HG03066 (cell line): Measurements from ENCODE around the gene USP9Y.
"Not testable (repeated sequence)": the region's sequence is repeated elsewhere in the genome, so short reads cannot be mapped to it uniquely, and the experiment has no call there.

Experiments
- ATAC-seq: cut with Tn5 transposase; IDR thresholded peaks from one replicate; pipeline ENCODE4 v1.9.1; 2021; ENCODE audit warnings: low read depth; ENCODE audit not compliant: unreplicated experiment

USP9Y gene, protein sequence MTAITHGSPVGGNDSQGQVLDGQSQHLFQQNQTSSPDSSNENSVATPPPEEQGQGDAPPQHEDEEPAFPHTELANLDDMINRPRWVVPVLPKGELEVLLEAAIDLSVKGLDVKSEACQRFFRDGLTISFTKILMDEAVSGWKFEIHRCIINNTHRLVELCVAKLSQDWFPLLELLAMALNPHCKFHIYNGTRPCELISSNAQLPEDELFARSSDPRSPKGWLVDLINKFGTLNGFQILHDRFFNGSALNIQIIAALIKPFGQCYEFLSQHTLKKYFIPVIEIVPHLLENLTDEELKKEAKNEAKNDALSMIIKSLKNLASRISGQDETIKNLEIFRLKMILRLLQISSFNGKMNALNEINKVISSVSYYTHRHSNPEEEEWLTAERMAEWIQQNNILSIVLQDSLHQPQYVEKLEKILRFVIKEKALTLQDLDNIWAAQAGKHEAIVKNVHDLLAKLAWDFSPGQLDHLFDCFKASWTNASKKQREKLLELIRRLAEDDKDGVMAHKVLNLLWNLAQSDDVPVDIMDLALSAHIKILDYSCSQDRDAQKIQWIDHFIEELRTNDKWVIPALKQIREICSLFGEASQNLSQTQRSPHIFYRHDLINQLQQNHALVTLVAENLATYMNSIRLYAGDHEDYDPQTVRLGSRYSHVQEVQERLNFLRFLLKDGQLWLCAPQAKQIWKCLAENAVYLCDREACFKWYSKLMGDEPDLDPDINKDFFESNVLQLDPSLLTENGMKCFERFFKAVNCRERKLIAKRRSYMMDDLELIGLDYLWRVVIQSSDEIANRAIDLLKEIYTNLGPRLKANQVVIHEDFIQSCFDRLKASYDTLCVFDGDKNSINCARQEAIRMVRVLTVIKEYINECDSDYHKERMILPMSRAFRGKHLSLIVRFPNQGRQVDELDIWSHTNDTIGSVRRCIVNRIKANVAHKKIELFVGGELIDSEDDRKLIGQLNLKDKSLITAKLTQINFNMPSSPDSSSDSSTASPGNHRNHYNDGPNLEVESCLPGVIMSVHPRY (N-terminal part only)

DNA sequence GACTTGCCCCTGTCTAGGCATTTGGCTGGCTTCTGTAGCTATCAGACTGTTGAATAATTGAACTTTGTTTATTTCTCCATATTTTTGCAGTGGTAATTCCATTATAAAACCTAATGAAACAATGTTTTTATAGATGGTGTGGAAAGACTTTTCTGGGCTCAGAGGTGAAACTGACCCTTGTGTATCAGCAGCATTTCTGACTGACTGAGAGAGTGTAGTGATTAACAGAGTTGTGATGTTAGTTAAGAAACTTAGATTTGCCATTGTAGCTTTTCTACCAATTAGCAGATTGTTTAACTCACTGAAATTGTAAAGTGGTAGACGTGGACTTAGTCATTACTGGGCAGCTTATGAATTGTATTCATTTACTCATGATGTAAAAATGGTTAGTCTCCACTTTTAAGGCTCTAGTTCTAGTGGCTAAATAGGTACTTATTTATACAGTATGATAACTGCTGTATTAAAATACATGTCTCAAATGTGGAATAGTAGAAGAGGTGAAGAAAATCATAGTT lies at the start of gene USP9Y:
Gene USP9Y, plus strand, starts transcription at position 51 of the 515 bp plus-strand sequence. CDS start 8,217 bp downstream, outside the sequence.
- ATAC-seq: no peak

DNA sequence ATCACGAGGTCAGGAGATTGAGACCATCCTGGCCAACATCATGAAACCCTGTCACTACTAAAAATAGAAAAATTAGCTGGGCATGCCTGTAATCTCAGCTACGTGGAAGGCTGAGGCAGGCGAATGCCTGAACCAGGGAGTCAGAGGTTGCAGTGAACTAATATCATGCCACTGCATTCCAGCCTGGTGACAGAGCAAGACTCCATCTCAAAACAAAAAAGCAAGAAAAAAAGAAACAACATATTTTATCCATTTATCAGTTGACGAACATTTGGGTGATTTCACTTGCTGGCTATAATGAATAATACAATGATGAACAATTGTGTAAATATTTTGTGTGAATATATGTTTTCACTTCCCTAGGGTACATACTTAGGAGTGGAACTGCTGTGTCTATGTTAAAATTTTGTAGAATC lies 49.4 kb upstream of the USP9Y start:
- no peak for ATAC-seq

DNA sequence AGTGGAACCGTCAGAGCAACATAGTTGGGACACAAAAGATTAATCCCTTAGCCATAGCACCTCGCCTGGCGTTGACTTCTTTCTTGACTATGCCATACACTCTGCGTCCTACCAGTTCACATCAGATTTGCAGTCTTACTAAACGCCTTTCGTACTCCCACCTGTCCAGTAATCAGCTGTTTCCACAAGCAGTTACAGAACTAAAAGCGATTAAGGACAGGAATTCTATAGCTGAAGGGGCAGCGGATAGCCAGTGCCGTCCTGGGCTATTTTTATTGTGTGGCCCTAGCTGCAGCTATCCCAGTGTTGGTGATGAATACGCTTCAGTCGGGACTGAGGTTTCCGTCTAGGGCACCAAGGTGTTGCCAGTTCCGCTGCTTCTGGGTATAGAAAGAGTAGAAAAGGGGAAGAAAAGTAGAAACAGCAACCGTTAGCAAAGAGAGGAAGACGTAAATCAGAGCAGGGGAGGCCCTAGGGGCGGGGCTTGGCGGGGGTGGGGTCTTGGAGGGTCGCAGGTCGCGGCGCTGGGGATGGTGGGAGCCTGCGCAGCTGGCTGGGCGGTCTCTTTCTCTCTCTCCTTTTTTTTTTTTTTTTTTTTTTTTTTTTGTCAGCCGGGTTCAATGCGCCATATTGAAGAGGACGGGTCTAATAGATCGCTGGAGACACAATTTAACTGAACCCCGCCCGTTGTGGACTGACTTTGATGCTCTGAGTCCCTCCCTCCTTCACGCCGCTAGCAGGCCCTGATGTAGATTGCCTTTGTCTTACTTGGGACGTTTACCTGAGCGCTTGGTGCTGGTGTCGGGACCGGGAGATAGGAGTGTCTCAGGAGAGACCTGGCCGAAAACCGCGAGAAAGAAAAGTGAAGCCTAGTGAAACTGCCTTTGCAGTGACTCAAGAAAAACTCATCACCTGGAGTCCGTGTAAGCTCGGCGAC lies 39.0 kb upstream of the USP9Y start:
- no peak for ATAC-seq

DNA sequence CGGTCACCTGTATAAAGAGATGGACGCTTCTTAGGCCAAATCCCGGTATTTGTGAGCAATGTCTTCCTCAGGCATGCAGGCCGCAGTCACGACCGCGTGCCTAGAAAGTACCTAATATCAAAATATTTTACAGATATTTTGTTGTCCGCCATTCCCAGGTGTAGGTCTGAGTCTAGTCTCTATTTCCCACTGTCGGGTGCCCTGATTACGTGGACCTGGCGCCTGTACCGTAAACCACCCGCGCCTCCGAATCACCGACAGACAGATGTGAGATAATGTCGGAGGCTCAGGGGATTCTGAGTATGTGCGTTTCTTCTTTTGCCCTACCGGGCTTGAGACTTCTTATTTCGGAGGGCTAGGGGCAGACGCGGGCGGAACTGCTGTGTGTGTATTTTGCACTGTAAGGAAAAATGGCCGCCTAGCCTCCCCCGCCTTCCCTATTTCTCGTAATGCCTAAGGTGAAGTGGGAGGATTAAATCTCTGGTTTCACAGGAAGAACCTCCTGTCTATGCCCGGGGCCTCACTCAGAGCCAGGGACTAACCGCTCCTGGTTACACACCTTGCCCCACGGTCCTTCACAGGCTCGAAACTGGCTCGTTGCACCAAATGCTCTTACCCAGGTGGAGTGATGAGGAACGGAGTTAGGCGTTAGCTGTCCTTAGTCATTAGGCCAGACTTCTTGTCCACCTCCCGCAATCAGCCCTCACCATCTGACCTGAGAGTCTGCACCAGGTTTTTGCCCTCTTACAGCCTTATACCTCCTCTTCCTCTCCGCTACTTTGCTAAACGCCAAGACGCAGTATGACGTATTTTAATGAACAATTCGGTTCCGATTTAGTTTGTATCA lies 38.1 kb upstream of the USP9Y start:
- ATAC-seq: peak; percentile 50

DNA sequence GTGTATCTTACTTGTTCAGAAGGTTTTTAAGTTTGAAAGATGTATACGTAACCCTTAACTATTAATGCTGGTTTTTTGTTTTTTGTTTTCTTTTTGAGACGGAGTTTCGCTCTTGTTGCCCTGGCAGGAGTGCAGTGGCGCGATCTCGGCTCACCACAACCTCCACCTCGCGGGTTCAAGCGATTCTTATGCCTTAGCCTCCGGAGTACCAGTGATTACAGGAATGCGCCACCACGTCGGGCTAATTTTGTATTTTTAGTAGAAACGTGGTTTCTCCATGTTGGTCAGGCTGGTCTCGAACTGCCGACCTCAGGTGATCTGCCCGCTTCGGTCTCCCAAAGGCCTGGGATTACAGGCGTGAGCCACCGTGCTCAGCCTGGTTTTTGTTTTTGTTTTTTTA lies 37.2 kb upstream of the USP9Y start:
- ATAC-seq: not testable (repeated sequence)

DNA sequence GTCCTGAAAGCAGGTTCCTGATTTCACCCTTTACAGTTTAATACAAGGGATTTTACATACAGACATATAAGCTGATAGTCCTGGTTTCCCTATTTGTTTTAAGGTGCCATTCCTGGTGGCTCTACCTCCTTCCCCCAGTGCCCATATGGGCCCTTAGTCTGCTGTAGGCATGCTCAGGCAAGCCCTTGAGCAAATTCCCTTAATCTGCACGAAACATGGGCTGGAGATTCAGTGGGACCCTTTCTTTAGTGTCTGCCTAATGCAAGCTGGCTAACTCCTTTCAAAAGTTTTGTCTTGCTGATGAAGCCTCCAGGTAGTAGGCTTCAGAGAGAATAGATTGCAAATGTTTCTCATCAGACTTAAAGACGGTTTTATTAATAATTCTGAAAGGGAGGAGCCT lies 22.9 kb upstream of the USP9Y start:
- no peak for ATAC-seq

DNA sequence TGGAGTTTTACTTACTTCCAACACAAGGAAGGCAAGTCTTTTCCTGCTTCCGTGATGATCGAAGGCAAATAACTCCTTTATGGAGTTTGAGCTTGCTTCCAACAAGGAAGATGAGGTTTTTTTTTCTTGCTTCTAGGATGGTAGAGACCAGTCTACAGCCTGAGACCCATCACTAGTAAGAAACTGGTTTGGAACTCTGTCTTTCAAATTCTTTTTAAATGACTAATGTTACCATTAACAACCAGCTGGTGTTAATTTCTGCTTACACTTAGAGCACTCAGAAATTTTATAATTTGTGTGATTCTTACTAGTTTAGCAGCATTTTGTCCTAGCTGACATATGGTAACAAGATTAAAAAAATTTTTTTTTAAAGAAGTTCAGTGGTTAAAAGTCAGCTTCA lies 19.5 kb upstream of the USP9Y start:
- ATAC-seq: no peak

DNA sequence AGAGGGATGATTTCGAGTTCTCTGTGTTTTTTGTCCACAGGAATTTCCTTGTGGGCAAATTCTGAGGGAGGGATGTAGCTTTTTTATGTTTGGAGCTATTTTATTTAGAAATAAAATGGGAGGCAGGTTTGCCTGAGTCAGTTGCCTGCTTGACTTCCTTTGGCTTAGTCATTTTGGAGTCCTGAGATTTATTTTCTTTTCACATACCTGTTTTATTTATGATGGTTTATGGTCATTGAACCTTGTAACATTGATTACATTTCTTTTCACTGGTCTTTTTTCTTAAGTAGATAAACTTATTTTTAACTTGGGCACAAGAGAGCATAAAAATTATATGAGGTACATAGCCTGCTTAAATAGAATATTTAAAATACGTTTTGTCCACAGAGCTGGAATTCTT lies 12.7 kb upstream of the USP9Y start:
- ATAC-seq: no peak

DNA sequence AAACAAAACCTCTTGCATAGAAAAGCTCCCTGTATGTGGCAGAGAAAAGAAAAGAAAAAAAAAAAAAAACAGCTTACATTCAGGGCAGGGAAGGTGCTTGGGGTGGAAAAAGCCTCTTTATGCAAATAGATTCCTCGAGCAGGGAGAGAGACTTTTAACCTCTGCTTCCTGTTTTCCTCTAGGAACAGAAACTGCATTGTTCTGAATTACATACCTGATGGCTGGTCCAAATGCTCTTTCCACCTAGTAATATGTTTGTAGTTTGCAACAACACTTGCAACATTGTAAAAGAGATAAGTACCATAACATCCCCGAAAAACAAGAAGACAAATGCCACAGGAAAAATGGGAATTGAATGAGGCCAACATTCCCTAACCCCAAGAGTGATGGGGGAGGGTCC lies 944 bp upstream of the USP9Y start:
- ATAC-seq: no peak

DNA sequence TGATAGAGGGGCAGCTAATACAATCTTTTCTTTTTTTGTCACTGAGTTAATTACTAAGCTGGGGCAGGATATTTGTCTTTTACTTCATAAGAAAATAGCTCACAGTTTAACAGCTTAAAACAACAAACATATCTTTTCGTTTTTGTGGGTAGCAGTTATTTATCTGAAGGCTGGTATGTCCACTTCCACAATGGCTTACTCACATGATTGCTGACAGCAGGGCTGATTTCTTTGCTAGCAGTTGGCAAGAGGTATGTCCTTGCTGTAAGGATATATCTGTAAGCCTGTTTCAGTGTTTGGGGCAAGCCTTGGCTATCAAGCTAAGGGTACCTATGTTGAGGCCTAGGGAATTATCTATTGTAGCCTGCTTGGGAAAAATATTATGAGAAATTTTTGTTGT lies 1.1 kb downstream of the USP9Y start:
- ATAC-seq: no peak

DNA sequence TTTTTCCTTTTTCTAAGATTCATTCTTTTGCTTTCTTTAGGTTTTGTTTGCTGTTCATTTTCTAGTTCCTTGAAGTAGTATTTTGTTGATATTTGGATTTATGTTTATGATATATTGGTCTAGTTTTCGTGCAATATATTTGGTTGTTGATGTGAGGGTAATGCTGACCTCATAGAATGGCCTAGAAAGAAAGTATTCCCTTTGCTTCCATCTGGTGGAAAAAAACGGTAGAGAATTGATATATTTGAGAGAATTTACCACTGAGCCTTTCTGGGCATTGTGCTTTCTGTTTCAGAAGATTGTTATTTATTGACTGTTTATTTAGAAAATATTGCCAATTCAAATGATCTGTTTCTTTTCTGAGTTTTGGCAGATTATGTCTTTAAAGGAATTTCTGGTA lies 9.4 kb downstream of the USP9Y start:
- no peak for ATAC-seq

DNA sequence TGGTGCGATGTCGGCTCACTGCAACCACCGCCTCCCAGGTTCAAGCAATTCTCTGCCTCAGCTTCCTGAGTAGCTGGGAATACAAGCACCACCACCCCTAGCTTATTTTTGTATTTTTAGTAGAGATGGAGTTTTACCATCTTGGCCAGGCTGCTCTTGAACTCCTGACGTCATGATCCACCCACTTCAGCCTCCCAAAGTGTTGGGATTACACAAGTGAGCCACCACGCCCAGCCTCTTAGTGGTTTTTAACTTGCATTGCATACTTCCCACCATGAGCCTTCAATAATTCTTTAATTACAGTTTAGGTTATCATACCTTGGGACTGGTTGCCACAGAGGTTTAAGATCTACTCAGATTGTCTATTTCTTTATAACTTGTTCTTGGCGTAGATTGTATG lies 14.3 kb downstream of the USP9Y start:
- ATAC-seq: no peak

DNA sequence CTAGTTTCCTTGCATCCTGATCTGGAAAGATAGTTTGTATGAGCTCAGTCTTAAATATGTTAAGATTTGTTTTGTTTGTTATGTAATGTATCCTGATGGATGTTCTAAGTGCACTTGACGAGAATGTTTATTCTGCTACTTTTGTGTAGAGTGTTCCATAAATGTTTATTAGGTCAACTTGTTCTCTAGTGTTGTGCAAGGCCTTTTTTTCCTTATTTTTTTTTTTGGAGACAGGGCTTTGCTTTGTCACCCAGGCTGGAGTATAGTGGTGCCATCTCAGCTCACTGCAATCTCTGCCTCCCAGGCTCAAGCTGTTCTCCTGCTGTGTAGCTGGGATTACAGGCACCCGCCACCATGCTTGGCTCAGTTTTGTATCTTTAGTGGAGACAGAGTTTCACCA lies 28.7 kb downstream of the USP9Y start:
- no peak for ATAC-seq

DNA sequence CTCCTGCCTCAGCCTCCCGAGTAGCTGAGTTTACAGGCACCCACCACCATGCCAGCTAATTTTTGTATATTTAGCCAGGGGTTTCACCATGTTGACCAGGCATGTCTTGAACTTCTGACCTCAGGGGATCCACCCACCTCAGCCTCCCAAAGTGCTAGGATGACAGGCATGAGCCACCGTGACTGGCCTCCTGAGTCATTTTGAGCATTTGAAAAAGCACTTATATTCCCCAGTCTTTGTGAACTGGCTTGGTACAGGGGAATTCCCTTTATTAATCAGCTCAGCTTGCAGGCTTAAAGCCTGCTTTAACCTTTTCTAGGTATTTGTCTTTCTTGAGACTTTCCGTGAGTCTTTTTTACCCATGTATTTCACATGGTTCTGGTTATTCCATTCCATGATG lies 32.6 kb downstream of the USP9Y start:
- no peak for ATAC-seq

DNA sequence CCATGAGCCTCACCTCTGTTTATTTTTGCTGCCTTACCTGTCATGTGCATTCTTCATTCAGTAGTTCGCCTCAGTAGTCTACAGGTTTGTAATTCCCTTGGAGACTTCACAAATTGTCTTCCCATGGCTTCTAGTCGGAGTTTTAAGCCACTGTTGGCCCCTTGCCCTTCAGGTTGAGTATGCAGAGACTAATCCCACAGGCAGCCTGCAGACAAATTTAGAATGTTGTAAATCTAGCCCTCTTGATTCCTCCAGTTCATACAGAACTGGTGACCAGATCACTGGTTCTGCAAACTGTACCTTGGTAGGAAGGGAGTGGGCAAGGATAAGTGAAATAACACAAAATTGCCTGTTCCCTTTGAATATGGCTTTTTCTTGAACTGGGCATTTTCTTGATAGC lies 33.0 kb downstream of the USP9Y start:
- no peak for ATAC-seq

DNA sequence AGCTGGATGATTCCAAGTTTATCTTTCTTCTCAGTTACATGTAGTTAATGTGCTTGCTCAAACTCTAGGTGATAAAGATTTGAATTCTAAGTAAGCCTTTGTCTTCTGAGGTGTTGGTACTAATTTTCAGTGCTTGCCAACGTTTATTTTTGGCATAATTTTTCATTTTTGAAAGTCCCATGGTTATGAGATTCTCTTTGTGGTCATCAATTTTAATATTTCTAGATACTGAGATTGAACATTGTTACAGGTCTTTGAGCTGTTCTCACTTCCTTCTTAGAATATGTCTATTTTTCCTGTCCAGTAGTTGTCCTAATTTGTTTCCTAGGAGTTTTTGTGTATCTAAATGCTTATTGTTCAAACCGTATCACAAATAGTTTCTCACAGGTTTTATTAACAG lies 40.4 kb downstream of the USP9Y start:
- ATAC-seq: no peak

DNA sequence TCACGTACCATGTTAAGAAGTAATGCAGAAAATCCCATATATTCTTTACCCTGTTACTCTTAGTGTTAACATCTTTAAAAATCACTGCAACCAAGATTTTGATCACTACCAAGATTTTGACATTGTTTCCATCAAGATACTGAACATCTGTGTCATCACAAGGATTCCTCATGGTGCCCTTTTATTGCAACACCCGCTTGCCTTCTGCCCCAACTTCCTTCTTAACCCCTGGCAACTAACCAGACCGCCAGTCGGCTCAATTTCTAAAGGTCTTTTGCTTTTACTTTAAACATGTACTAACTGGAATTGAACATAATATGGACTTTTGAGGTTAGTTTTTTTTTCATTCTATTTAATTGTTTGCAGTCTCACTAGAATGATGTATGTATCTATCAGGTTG lies 41.7 kb downstream of the USP9Y start:
- no peak for ATAC-seq

DNA sequence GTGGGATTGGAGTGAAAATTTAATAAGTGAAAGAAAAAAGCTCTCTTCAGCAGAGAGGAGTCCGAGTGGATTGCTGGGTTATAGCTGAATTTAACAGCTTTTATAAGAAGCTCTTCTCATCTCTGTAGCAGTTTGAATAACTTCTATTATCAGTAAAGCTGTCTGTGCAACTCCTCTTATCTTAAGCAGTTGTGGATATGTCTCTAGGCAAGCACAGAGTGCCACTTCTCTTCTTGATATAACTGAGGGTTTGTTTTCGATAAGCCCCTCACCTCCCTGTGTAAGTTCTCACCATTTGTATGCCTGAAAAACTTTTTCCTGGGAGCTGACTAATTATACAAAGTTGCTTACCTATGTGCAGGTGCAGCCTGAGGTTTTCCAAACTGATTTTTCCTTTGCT lies 43.1 kb downstream of the USP9Y start:
- ATAC-seq: no peak

DNA sequence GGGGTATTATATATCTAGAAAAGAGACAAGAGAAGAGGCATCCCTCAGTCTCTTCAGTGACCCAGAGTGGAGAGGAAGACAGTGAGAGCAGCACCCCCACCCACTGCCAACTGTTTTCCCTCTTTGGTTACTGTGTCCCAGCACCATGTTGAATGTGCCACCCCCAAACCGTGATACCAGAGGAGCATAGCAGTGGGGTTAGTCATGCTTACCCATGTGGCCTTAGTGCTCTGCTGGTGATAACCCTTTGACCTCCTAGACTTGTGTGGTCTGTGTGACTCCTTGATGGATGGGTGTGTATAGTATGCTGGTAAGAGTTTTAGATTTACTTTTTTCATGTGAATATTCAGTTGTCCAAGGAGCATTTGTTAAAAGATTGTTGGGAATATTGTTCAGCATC lies 48.3 kb downstream of the USP9Y start:
- ATAC-seq: no peak
